ENCODE results near the gene NMRK2. TPM values are rescaled to one million over a fixed set of nuclear protein-coding genes. Genes with fewer than 3 reads are reported as not detected.
"Not testable (repeated sequence)": the region's sequence is repeated elsewhere in the genome, so short reads cannot be mapped to it uniquely, and the experiment has no call there.

NMRK2 gene
- total RNA-seq, 1 donor from 2014 or later: not detected

GRCh38 chr19:3936506-3937442, 3.9 kb downstream of the NMRK2 start:
- no peak for DNase-seq (ENCODE audit: low spot score)

- DNase-seq (ENCODE audit: low spot score): not testable (repeated sequence)
Observed at GRCh38 chr19:3938300-3938950, 5.6 kb downstream of the NMRK2 start.

- DNase-seq (ENCODE audit: low spot score): no peak
Observed at GRCh38 chr19:3942790-3943409, 10.0 kb downstream of the NMRK2 start.

- DNase-seq (ENCODE audit: low spot score): no peak
Observed at GRCh38 chr19:3944018-3944721, 11.3 kb downstream of the NMRK2 start.

GRCh38 chr19:3945838-3946237, 13.0 kb downstream of the NMRK2 start:
- no peak for DNase-seq (ENCODE audit: low spot score)

GRCh38 chr19:3947316-3947933, 14.6 kb downstream of the NMRK2 start:
- not testable (repeated sequence) for DNase-seq (ENCODE audit: low spot score)

- DNase-seq (ENCODE audit: low spot score): no peak
Observed at GRCh38 chr19:3949294-3949693, 16.4 kb downstream of the NMRK2 start.

GRCh38 chr19:3949997-3950859, 17.4 kb downstream of the NMRK2 start:
- DNase-seq (ENCODE audit: low spot score): no peak

- no peak for DNase-seq (ENCODE audit: low spot score)
Observed at GRCh38 chr19:3950871-3951861, 18.3 kb downstream of the NMRK2 start.

- not testable (repeated sequence) for DNase-seq (ENCODE audit: low spot score)
Observed at GRCh38 chr19:3952755-3953276, 19.9 kb downstream of the NMRK2 start.

GRCh38 chr19:3954107-3954506, 21.2 kb downstream of the NMRK2 start:
- no peak for DNase-seq (ENCODE audit: low spot score)

- DNase-seq (ENCODE audit: low spot score): not testable (repeated sequence)
Observed at GRCh38 chr19:3955276-3955675, 22.4 kb downstream of the NMRK2 start.

GRCh38 chr19:3955688-3956087, 22.8 kb downstream of the NMRK2 start:
- no peak for DNase-seq (ENCODE audit: low spot score)

- DNase-seq (ENCODE audit: low spot score): no peak
Observed at GRCh38 chr19:3958836-3959765, 26.2 kb downstream of the NMRK2 start.

GRCh38 chr19:3959766-3960131, 26.9 kb downstream of the NMRK2 start:
- no peak for DNase-seq (ENCODE audit: low spot score)

- DNase-seq (ENCODE audit: low spot score): no peak
Observed at GRCh38 chr19:3961007-3961406, 28.1 kb downstream of the NMRK2 start.

- no peak for DNase-seq (ENCODE audit: low spot score)
Observed at GRCh38 chr19:3963458-3964255, 30.8 kb downstream of the NMRK2 start.
